ENCODE measurements around the gene STAT3. TPM values are rescaled to one million over a fixed set of nuclear protein-coding genes. Genes with fewer than 3 reads are reported as not detected.

Gene STAT3
- total and polyA plus RNA-seq, 9 of the 15 experiments (the other 6 are each of a cell fraction or from before 2014, with no cell fraction given) = 90.0 to 179 (median 114) TPM

DNA sequence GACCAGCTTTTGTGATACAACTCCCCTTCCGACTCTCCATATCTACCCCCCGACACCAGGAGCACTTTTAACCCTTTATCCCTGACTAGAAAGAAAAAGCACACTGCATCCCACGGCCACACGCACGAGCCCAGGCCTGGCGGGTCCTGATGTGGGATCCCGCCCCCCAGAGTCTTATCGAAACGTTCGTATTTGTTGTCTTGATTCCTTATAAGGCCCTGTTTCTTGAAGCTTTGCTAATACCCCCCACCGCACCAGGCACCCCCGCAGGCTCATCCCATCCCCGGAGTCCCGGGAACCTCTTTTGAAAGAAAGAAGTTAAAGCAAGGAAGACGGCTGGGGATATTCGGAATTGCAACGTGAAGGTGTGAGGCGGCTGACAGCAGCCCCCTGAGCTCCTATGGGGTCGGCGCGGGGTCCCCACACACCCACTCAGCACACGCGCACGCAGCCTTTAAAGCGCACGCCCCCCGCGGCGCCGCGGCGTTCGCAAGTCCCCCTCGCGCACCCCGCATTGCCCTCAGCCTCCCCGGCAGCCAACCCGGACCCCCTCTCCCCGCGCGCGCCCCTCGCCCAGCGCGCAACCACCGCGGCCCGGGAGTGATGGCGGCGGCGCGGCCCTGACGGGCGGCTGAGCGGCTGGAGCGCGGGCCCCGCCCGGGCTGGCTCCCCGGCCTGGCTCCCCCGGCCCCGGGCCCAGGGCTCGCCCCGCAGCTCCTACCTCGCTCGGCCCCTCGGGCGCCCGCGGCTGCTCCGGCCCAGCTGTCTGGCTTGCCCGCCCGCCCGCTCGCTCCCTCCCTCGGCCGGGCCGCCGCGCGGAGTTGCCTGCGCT is 112.5 kb downstream of the STAT3 start (continued):
- peak in 1 of 2 experiments; percentile 39 for TF ChIP-seq MAZ (CRISPR knock-in tag; conservative IDR thresholded peaks at IDR 0.05 in 1 of 2, IDR thresholded peaks at IDR 0.05 in 1 of 2)
- TF ChIP-seq L3MBTL2 (IDR thresholded peaks at IDR 0.05) = peak; percentile 32; the same call in 1 of the 2 replicates
- TF ChIP-seq RAD21 (CRISPR knock-in tag; conservative IDR thresholded peaks at IDR 0.05 in 1 of 2, IDR thresholded peaks at IDR 0.05 in 1 of 2) = no peak
- peak; percentile 25; the same call in 1 of the 2 replicates for TF ChIP-seq SMARCC2 (IDR thresholded peaks at IDR 0.05; ENCODE audit: low read depth)
- TF ChIP-seq PML (IDR thresholded peaks at IDR 0.05; ENCODE audit: low read length) = peak; percentile 86
- TF ChIP-seq FOXK2 (conservative IDR thresholded peaks at IDR 0.05 in 1 of 2, IDR thresholded peaks at IDR 0.05 in 1 of 2; ENCODE audit: low read depth in 2 of 2) = no peak
- peak; percentile 19; the same call in 1 of the 2 replicates for TF ChIP-seq MTA3 (IDR thresholded peaks at IDR 0.05; ENCODE audit: borderline replicate concordance)
- no peak for TF ChIP-seq ZNF766 (CRISPR knock-in tag; conservative IDR thresholded peaks at IDR 0.05)
- peak in 1 of 2 experiments; percentile 33; a peak in 1 of 4 replicates for TF ChIP-seq SIN3A (IDR thresholded peaks at IDR 0.05; ENCODE audit: borderline replicate concordance in 2 of 2, control insufficient read depth in 1 of 2, low read depth in 2 of 2, low read length in 2 of 2)
- TF ChIP-seq ARID1B (IDR thresholded peaks at IDR 0.05) = peak; percentile 51; the same call in 1 of the 2 replicates
- no peak for TF ChIP-seq ZNF282 (CRISPR knock-in tag; IDR thresholded peaks at IDR 0.05)
- TF ChIP-seq, protein P1, sequence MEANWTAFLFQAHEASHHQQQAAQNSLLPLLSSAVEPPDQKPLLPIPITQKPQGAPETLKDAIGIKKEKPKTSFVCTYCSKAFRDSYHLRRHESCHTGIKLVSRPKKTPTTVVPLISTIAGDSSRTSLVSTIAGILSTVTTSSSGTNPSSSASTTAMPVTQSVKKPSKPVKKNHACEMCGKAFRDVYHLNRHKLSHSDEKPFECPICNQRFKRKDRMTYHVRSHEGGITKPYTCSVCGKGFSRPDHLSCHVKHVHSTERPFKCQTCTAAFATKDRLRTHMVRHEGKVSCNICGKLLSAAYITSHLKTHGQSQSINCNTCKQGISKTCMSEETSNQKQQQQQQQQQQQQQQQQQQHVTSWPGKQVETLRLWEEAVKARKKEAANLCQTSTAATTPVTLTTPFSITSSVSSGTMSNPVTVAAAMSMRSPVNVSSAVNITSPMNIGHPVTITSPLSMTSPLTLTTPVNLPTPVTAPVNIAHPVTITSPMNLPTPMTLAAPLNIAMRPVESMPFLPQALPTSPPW (CRISPR knock-in tag; IDR thresholded peaks at IDR 0.05) = peak; percentile 70
- TF ChIP-seq, protein P2, sequence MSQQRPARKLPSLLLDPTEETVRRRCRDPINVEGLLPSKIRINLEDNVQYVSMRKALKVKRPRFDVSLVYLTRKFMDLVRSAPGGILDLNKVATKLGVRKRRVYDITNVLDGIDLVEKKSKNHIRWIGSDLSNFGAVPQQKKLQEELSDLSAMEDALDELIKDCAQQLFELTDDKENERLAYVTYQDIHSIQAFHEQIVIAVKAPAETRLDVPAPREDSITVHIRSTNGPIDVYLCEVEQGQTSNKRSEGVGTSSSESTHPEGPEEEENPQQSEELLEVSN (IDR thresholded peaks at IDR 0.05; ENCODE audit: borderline replicate concordance in 1 of 2, extremely low read depth in 1 of 2, insufficient read depth in 1 of 2, insufficient read length in 1 of 2, low read depth in 1 of 2, low read length in 1 of 2, poor library complexity in 1 of 2, severe bottlenecking in 1 of 2) = peak in 1 of 2 experiments; percentile 20
- TF ChIP-seq SUPT5H (IDR thresholded peaks at IDR 0.05) = peak; percentile 81
- peak; percentile 25 to 31; a peak in 2 of 4 replicates for TF ChIP-seq NRF1 (conservative IDR thresholded peaks at IDR 0.05 in 1 of 2, IDR thresholded peaks at IDR 0.05 in 1 of 2)
- TF ChIP-seq SMAD3 (CRISPR knock-in tag; conservative IDR thresholded peaks at IDR 0.05) = no peak
- TF ChIP-seq POLR2H (tag; IDR thresholded peaks at IDR 0.05; ENCODE audit: low read depth) = peak; percentile 66; the same call in 1 of the 2 replicates
- 0 out of 2 replicates have a peak, but pooled peaks have one; percentile 11 for TF ChIP-seq KAT7 (CRISPR knock-in tag; IDR thresholded peaks at IDR 0.05; ENCODE audit: borderline replicate concordance)
- no peak for TF ChIP-seq SMARCB1 (IDR thresholded peaks at IDR 0.05; ENCODE audit: insufficient read length, low read depth)
- no peak for TF ChIP-seq DMBX1 (CRISPR knock-in tag; IDR thresholded peaks at IDR 0.05; ENCODE audit: borderline replicate concordance)
- peak; percentile 80 for TF ChIP-seq MYC (IDR thresholded peaks at IDR 0.05; ENCODE audit: low read depth, low read length)
- no peak for TF ChIP-seq MYC (CRISPR knock-in tag; IDR thresholded peaks at IDR 0.05; ENCODE audit: borderline replicate concordance, low read depth)
- peak; percentile 44; the same call in 1 of the 2 replicates for TF ChIP-seq ETS1 (conservative IDR thresholded peaks at IDR 0.05; ENCODE audit: control insufficient read depth, low read depth, low read length)
